Stimulated activated CD8-positive, alpha-beta memory T cell treated with anti-CD3 and anti-CD28 coated beads, Interleukin-4, amount 100 ng/mL, for 4 hours (primary cell): Measurements from ENCODE around the gene ZNF891.

Experiments used
- DNase-seq, 2 donors: peaks; one replicate each; pipeline ENCODE4 v3.0.0-alpha.2; 2020; ENCODE audit warnings: low read depth in 2 of 2, low spot score in 1 of 2

Gene ZNF891

GRCh38 chr12:133063556-133063955, 66.5 kb downstream of the ZNF891 start:
- no peak for DNase-seq

- DNase-seq: no peak
Observed at GRCh38 chr12:133061954-133062353, 68.1 kb downstream of the ZNF891 start.

- DNase-seq: no peak
Observed at GRCh38 chr12:133058203-133059113, 71.6 kb downstream of the ZNF891 start.

- no peak for DNase-seq
Observed at GRCh38 chr12:133057446-133057845, 72.6 kb downstream of the ZNF891 start.
